Renal cortex interstitium (tissue), 11 donors: ENCODE data around the gene CARMIL1. TPM values are rescaled to one million over a fixed set of nuclear protein-coding genes. Genes with fewer than 3 reads are reported as not detected.
A peak's percentile ranks its signal among the peaks of the same experiment; 100 is the strongest.

Source experiments
- DNase-seq, 11 donors: peaks; one replicate each; pipeline ENCODE4 v3.0.0-alpha.2; 2013; ENCODE audit warnings: low read depth in 9 of 11, low spot score in 4 of 11; ENCODE audit errors: extremely low read depth in 1 of 11
- polyA plus RNA-seq, 3 donors: library from polyadenylated mRNA; unstranded; fragments of 120-200 nt; gene quantifications; one replicate each; pipeline ENCODE4 v1.2.1, GENCODE V29; 2013; ENCODE audit not compliant: insufficient read length in 3 of 3

The CARMIL1 gene
- polyA plus RNA-seq, 3 donors = 87.1 to 120 (median 120) TPM

DNA sequence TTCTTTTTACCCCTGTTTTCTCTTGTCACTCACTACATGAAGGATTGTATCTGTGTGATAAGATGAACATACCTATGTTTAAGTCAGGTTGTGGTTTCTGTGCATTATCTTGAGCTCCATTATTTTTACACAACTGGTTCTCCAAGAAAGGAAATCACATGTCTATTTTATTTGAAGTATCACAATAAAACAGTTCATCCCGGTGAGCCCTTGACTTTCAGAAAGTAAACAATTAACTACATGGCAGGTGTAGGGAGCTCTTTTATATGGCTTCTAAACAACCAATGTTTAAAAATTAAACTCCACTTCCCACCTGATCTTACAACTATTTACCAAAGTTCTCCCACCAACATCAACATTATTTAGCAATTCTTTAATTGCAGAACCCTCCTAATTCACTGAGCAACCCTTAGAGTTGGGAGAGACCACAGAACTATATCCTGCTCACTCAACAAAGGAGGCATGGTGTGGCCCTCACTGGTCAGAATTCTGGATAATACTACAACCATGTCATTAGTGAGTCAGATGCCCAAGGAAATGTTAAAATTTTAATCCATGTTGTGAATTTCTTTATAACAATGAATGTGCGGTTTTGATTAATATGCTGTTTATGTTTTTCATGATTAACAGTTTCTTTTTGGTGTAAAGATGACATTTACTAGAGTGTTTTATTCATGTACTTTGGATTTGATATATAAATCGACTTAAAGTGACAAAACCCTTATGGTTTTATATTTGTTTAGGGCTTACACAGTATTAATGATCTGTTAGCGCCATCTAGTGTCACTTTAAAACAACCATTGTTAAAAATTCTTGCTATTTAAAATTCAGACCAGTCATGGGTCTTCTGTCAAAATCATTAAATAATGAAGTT, 322.9 kb downstream of the CARMIL1 start:
- DNase-seq = peak in 7 of 11 donors; percentile 38 to 62 (median 49)

DNA sequence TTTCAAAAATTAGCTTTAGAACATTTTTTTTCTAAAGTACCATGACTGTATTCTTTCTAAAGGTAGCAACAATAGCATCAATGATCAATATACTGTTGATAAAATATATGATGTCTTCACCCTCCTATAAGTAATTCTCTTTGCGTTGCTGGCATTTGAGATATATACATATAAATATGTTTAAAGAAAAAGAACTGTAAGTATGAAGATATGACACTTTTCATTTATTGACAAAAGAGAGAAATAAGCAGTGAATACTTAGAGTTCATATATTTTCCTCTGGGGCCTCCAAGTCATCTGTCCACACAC, 323.5 kb downstream of the CARMIL1 start:
- no peak for DNase-seq

DNA sequence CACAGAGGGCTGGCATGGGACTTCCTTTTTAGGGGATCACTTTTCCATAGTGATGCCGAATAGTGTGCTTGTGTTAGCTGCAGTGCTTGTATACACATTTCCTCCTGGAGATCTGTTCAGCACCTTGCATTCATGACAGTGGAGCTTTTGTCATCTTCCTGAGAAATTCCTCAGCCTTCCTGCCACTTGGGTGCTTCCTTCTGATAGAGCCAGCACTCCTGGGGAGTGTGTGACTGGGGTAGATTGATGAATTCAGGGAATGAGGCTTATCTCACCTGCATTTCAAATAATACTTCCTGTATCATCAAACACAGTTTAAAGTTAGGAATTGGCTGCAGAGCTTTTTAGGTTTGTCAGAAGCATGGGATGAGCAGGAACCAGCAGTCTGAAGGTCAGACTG, 324.1 kb downstream of the CARMIL1 start:
- DNase-seq = no peak

DNA sequence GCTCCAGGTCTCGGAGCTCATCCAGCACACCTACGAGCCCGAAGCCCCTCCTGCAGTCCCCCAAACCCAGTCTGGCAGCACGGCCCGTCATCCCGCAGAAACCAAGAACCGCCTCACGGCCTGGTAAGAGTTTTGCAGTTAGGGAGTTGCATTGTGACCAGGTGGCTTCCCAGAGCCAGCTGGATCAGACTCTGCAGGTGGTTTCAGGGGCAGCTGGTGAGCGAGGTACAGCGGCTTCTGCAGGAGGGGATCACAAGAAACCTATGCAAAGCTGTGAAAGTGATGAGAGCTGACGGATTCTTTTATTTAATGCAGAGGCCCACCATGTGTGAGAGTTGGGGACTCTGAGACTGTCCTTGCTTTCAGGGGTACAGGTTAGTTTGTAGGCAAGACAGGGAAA, 327.0 kb downstream of the CARMIL1 start:
- DNase-seq = no peak

DNA sequence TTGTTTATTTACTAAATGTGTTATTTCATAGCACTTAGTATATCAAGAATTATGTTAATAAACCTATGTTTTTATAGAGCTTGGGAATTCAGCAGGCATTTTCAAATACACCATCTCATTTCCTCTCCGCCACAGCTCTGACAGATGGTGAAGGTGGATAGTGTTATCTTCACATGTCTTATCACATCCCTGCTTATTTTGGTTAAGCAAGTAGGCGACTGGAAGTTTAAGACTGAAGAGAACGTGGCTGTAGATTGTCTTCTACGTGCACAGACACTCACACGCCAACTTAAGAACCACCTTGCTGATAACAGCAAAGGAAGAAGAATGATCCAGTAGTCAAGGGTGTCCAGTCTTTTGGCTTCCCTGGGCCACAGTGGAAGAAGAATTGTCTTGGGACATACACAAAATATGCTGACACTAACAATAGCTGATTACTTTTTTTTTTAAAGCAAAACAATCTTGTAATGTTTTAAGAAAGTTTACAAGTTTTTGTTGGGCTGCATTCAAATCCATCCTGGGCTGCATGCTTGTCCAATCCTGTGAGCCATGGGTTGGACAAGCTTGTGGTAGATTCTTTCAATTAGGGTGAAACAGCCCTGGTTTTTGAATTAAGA, 329.5 kb downstream of the CARMIL1 start:
- no peak for DNase-seq

DNA sequence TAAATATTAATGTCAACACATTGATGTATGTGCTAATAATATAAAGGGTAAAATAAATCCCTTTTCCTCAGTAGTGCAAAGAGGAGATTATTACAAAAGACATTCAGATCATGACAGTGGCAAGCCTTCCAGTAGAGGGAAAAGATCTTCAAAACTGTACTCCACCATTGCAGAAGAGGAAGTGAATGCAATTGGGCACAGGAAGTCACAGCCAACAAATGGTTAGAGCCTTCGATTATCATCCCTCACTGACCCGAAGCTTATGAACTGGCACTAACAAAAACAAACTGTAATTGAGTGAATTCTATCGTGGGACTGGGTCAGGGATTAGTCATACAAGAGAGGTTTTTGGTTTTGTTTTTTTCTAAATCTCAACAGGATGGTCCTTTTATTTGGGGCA, 333.5 kb downstream of the CARMIL1 start:
- no peak for DNase-seq

DNA sequence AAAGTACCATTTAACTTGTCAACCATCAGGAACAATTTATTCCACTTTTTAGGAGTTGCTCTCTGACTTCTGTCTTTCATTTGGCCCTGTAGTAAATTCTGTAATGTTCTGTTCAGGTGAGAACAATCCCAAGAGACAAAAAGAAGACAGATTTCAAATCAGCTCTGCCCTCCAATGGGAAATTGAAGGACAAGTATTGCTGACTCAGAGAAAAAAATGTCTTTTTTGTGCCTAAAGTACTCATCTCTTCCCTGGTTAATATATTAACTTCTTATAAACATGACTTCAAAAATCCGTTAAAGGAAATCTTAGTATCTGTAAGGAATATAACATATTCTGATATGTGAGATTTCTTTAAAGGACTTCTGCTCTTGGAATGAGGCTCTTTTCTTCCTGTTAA, 334.2 kb downstream of the CARMIL1 start:
- DNase-seq = no peak

DNA sequence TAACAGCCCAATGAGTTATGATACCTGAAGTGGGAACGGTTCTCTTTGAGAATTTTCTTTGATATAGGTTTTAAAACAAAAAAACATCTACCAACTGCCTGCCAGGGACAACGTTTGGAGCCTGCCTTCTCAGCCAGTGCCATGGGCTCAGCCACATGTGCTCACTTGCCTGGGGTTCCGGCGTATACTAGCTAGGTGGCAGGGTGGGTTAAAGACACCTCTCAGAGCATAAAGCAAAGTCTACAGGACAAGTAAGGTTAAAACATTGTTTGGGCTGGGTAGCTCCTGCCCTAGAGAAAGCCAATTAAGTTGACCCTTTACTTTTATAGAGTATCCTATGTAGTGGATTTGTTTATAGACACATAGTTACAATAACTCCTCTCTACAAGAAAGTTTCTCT, 334.9 kb downstream of the CARMIL1 start:
- no peak for DNase-seq

DNA sequence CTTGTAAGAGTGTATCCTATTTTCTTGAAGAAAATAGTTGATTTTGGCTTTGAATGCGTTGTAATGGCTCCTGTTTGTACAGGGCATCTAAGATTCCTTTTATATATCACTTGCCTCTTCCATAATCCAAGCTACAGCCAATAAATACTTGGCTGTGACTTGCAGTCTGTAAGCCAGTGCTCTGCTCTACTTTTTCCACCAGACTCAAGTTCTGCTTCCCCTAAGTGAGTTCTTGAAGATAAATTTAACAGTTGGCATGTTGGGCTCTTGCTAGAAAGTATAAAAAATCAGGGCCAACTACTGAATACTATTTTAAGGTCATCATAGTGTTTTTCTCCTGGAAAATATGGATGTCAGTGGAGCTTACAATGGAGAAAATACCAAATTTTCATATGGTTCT, 336.3 kb downstream of the CARMIL1 start:
- no peak for DNase-seq

DNA sequence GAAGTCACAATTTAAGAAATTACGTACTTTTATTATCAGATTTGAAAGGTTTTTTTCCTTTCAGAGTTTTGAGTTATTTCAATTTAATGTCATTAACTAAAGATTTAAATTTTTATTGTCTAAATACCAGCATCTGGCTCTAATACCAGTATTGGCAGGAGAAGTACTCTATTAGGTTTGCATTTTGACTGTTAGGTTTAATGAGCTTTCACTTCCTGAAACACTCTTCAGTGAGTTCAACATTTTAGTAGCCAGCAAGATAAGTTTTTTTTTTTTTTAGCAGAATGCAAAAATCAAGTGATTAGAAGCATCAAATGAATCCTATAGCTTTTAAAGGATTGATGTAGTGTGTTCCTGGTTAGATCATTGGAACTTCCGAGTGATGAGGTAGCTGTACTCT, 338.8 kb downstream of the CARMIL1 start:
- DNase-seq = no peak

DNA sequence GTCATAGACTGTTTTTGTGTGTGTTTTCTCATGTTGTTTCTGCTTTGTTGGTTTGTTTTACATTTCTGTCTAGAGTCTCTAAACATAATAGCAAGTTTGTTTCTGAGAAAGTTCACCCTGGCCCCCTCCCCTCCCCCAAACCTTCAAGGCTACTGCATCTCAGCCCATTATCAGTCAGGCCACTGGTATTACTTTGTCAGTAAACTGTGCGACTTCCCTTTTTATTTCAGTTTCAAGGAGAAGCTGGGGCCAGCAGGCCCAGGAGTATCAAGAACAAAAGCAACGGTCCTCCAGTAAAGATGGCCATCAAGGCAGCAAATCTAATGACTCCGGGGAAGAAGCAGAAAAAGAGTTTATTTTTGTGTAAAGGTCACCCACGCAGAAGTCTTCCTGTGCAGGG, 340.0 kb downstream of the CARMIL1 start:
- DNase-seq = no peak

DNA sequence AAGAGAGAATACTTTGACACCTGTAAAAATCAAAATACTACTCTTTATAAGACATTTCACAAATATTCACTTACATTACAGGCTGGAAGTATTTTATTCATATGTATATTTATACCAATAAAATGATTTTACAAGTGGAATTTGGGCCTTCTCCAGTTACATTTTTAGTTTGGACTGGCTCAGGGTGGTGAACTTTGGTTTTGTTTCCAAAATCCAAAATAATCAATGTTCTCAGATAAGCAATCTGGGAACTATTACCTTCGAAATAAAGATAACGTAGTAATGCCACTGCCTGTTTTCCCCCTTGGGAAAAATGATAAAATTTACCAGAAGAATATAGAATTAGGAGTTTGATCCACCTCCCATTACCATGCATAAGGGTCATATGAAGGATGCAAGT, 341.2 kb downstream of the CARMIL1 start:
- no peak for DNase-seq

DNA sequence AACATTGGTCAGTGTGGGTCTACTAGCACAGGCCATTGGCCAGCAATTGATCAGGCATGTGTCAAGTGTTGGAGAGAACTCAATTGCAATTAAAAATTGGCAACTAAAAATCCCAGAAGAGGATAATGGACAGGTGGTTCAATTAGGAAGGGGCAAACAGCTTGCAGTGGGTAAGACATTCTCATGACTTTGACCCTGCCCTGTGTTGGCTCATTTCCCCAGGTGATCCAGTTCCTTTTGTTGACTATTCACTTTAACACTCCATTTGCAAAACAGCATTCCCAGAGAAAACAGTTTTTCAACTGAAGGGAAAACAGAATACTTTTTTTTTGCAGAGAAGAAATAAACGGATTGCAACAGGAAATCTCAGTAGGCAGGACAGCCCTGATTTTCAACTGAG, 343.9 kb downstream of the CARMIL1 start:
- DNase-seq = no peak

DNA sequence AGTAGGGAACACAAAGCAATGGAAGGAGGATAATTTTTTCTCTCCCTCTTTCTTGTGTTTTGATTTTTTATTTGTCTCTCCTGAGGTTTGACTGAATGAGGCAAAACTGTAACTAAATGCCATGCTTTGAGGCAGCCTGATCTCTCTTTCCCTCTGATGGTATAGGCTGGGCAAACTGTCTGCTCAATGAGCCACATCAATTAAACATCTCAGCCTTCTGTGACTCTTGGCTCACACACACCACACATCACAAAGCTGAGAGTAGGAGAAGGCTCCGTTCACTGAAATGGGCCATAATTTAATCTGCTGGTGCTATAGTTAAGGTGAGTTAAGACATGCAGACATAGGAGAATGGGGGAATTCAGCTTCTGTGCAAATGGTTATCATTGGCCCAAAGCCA, 344.7 kb downstream of the CARMIL1 start:
- no peak for DNase-seq

DNA sequence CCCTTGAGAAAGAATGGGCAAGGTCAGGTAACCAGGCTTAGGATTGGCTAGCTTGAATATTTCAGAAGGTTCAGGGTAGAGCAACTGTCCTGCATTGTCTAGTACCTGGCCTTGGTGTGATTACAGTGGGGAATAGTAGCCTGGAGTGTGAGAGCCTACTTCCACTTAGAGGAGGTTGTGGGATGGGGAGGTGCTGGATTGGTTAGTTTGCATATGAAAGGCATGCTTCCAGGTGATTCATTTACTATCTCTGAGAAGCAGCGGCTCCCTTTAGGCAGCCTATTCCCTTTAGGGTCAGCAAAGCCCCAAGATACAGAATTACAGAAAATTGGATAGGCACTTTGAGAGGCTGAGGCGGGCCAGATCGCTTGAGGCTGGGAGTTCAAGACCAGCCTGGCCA, 347.8 kb downstream of the CARMIL1 start:
- no peak for DNase-seq

DNA sequence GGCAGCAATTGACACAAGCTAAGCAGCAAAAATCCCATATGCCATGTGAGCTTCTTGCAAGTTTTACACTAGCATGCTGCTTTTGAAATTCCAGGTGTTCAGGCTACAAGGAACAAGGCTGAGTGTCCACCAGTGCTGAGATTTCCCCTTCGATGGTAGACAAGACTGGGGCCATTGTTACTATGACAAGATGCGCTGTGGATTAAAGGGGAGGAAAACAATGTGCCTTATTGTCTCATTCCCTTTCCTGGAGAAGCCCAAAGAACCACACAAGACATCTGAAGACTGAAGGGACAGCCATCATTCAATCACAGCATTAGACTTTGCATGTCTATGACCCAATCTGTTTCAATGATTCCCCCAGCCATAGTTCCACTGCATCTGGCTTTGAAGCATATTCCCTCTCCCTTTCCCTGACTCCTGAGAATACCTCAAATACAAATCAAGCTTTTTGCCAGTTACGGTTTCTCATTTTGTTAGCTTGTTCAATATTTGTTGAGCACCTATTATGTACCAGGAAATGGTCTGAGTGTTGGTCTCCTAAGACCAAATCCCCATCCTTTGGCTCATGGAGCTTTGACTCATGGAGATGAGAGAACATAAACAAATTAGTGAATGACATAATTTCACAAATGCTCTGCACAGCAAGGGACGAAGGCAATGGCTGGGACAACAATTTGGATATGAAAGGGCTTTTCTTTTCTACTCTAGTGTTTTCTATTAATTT, 349.5 kb downstream of the CARMIL1 start:
- no peak for DNase-seq

DNA sequence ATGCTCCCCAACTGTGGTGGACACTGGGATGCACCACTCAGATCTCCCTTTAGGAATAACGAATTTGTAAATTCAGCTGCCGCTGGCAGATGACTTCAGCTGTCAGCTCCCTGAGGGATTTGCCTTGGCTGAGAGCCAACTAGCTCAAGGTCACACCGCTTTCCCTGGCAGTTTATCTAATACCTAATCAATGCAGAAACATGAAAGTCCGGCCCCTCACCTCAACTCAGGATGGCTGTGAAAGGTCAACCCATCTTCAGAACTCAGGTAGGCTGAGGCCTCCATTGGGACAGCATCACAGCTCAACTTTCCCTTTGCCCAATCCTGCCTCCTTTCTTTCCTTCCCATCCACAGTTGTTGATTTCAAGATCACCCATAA, 350.0 kb downstream of the CARMIL1 start:
- no peak for DNase-seq

DNA sequence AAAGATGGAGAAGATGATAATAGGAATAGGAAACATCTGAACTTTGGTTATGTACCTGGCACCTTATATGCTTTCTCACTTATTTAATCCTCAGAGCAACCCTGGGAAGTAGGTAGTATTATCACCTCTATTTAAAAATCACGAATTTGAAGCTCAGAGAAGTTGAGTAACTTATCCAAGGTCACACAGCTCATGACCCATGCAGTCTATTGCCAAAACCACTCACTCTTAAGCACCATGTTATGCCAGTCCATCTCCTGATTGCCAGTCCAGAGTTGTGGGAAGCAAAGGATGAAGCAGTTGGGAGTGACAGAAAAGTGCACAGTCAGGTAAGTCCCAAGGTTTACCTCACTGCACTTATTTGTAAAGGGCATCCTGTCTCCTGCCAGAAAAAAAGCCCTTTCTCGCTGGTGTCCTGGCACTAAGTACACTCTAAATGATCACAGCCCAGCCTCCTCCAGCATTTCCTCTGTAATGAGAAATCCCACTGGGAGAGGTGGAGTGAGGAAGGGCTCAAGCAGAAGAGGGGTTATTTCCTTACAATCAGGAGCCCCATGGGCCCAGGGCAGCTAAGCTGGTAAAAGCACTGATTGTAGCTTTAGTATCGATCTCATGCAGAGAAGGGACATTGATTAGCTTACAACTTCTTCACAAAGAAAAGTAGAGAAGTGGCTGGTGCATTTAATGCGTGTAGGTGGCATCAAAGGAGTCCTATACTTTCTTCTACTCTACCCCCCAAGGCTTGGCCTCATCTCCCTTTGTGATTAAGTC, 351.5 kb downstream of the CARMIL1 start:
- no peak for DNase-seq

DNA sequence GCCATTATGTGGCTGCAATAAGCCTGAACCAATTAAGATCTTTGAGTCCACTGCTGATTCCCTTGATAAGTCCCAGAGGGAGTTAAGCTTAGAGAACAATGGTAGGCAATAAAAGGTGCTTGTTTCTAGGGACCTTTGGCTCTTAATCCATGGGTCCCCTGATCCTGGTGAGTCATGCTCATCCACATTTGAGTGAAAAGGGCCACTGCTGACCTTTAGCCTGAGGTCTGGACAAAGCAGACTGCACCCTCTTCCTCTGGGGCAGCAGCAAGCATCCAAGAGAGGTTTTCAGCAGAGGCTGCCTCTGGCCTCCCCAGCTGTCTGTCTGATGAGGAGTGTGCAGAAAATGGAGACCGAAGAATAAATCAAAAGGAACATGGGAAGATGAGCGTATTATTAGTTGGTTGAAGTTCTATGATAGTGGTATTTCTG, 356.7 kb downstream of the CARMIL1 start:
- no peak for DNase-seq

DNA sequence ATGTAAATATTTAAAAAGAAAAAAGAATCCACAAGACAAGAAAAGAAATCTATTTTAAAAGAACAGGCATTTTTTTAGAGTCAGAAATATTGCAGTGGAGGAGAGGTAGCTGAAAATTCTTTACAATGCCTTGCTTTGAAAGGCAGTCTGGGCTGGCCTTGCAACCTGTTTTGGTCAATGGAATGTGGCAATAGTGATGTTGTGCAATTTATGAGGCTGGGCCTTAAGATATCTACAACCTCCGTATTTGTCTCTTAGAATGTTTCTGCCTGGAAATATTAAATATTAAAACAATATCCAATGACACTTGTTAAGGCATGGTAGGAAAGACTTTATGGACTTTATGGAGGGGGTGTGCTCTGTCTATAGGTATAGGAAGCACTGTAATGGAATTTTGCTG, 358.0 kb downstream of the CARMIL1 start:
- no peak for DNase-seq
